H9 (cell line): ENCODE measurements around the gene TYK2. TPM values are rescaled to one million over a fixed set of nuclear protein-coding genes. Genes with fewer than 3 reads are reported as not detected.
"Not testable (repeated sequence)": the region's sequence is repeated elsewhere in the genome, so short reads cannot be mapped to it uniquely, and the experiment has no call there.

ENCODE experiments used
- DNase-seq: peaks from one replicate; pipeline ENCODE4 v3.0.0-alpha.2; 2017
- H2AFZ ChIP-seq: one replicate; pipeline ENCODE4 v1.6.1; 2013; ENCODE audit warnings: mild to moderate bottlenecking, low read length, control low read depth, moderate library complexity
- H2AK5ac ChIP-seq: 2 replicates; pipeline ENCODE4 v1.6.1; 2013; ENCODE audit warnings: low read length, control low read depth, mixed read lengths; ENCODE audit not compliant: insufficient read length
- H2BK120ac ChIP-seq: one replicate; pipeline ENCODE4 v1.6.1; 2013; ENCODE audit warnings: low read depth, mild to moderate bottlenecking, low read length, control low read depth, inconsistent platforms; ENCODE audit not compliant: poor library complexity, severe bottlenecking
- H2BK12ac ChIP-seq: 2 replicates; pipeline ENCODE4 v1.6.1; 2013; ENCODE audit warnings: low read length, control low read depth, mixed read lengths, low read depth; ENCODE audit not compliant: insufficient read length
- H2BK15ac ChIP-seq: 2 replicates; pipeline ENCODE4 v1.6.1; 2013; ENCODE audit warnings: low read depth, low read length, control low read depth
- H2BK20ac ChIP-seq: one replicate; pipeline ENCODE4 v1.6.1; 2013; ENCODE audit warnings: low read depth, mild to moderate bottlenecking, low read length, control low read depth, inconsistent platforms; ENCODE audit not compliant: poor library complexity, severe bottlenecking
- H2BK5ac ChIP-seq: 2 replicates; pipeline ENCODE4 v1.6.1; 2013; ENCODE audit warnings: low read length, control low read depth, mixed read lengths; ENCODE audit not compliant: insufficient read length
- H3K14ac ChIP-seq: 2 replicates; pipeline ENCODE4 v1.6.1; 2013; ENCODE audit warnings: low read length, control low read depth; ENCODE audit not compliant: insufficient read depth
- H3K18ac ChIP-seq: 2 replicates; pipeline ENCODE4 v1.6.1; 2013; ENCODE audit warnings: low read depth, mild to moderate bottlenecking, mixed read lengths, low read length, control low read depth; ENCODE audit not compliant: insufficient read length
- H3K23ac ChIP-seq: 2 replicates; pipeline ENCODE4 v1.6.1; 2013; ENCODE audit warnings: low read length, control low read depth, mixed read lengths, low read depth; ENCODE audit not compliant: insufficient read length
- H3K23me2 ChIP-seq: 2 replicates; pipeline ENCODE4 v1.6.1; 2013; ENCODE audit warnings: low read depth, mild to moderate bottlenecking, mixed read lengths, low read length, control low read depth; ENCODE audit not compliant: insufficient read length, poor library complexity, severe bottlenecking
- H3K27ac ChIP-seq: 2 replicates; pipeline ENCODE4 v1.5.1; 2013; ENCODE audit warnings: low read length, control low read depth, mixed read lengths, low read depth; ENCODE audit not compliant: insufficient read length
- H3K27me3 ChIP-seq: 2 replicates; pipeline ENCODE4 v1.6.1; 2013; ENCODE audit warnings: low read length, control low read depth, inconsistent platforms; ENCODE audit not compliant: insufficient read depth
- H3K4ac ChIP-seq: 2 replicates; pipeline ENCODE4 v1.6.1; 2013; ENCODE audit warnings: low read depth, mild to moderate bottlenecking, control low read depth, inconsistent platforms, low read length, moderate library complexity
- H3K4me1 ChIP-seq: 2 replicates; pipeline ENCODE4 v1.6.1; 2013; ENCODE audit warnings: low read length, control low read depth, inconsistent platforms; ENCODE audit not compliant: insufficient read depth
- H3K4me2 ChIP-seq: 2 replicates; pipeline ENCODE4 v1.6.1; 2013; ENCODE audit warnings: low read length, control low read depth, mixed read lengths; ENCODE audit not compliant: insufficient read length, insufficient read depth
- H3K56ac ChIP-seq: 2 replicates; pipeline ENCODE4 v1.6.1; 2013; ENCODE audit warnings: low read depth, mild to moderate bottlenecking, mixed read lengths, low read length, control low read depth; ENCODE audit not compliant: insufficient read length
- H3K79me1 ChIP-seq: 2 replicates; pipeline ENCODE4 v1.6.1; 2013; ENCODE audit warnings: low read depth, mild to moderate bottlenecking, moderate library complexity, low read length, control low read depth, inconsistent platforms; ENCODE audit not compliant: insufficient read depth, poor library complexity, severe bottlenecking
- H3K79me2 ChIP-seq: 2 replicates; pipeline ENCODE4 v1.6.1; 2013; ENCODE audit warnings: low read length, control low read depth, inconsistent platforms; ENCODE audit not compliant: insufficient read depth
- H3K9ac ChIP-seq: 2 replicates; pipeline ENCODE4 v1.6.1; 2013; ENCODE audit warnings: low read length, control low read depth, mixed read lengths; ENCODE audit not compliant: insufficient read length; ENCODE audit errors: extremely low read depth
- H3K9me3 ChIP-seq: one replicate; pipeline ENCODE4 v1.6.1; 2013; ENCODE audit warnings: low read depth, low read length, inconsistent platforms; ENCODE audit not compliant: control insufficient read depth
- H3T11ph ChIP-seq: one replicate; pipeline ENCODE4 v1.6.1; 2013; ENCODE audit warnings: mild to moderate bottlenecking, low read length, control low read depth, inconsistent platforms
- H4K20me1 ChIP-seq: one replicate; pipeline ENCODE4 v1.6.1; 2013; ENCODE audit not compliant: control insufficient read depth, insufficient read length, insufficient read depth
- H4K5ac ChIP-seq: 2 replicates; pipeline ENCODE4 v1.6.1; 2013; ENCODE audit warnings: low read depth, mild to moderate bottlenecking, mixed read lengths, low read length, control low read depth; ENCODE audit not compliant: insufficient read length
- H4K8ac ChIP-seq: replicated peaks from 2 replicates; pipeline ENCODE4 v1.6.1; 2013; ENCODE audit warnings: low read length, control low read depth, mixed read lengths, low read depth; ENCODE audit not compliant: insufficient read length
- H4K91ac ChIP-seq: 2 replicates; pipeline ENCODE4 v1.6.1; 2013; ENCODE audit warnings: low read depth, mild to moderate bottlenecking, moderate library complexity, mixed read lengths, low read length, control low read depth; ENCODE audit not compliant: insufficient read length
- H3K27ac Mint-ChIP-seq, 3 experiments: 2 replicates in 2 of 3; 3 replicates in 1 of 3; pipeline ENCODE4 v1.8.0; 2020 to 2021; ENCODE audit warnings: mixed read lengths in 3 of 3, mild to moderate bottlenecking in 1 of 3, moderate library complexity in 1 of 3
- H3K27me3 Mint-ChIP-seq: 2 replicates; pipeline ENCODE4 v1.8.0; 2021; ENCODE audit warnings: low read depth, mild to moderate bottlenecking, moderate library complexity, mixed read lengths
- H3K36me3 Mint-ChIP-seq, 3 experiments: 2 replicates in 2 of 3; 3 replicates in 1 of 3; pipeline ENCODE4 v1.8.0; 2020 to 2021; ENCODE audit warnings: low read depth in 3 of 3, mixed read lengths in 3 of 3; ENCODE audit not compliant: insufficient read depth in 1 of 3
- H3K4me1 Mint-ChIP-seq, 2 experiments: 2 replicates each; pipeline ENCODE4 v1.8.0; 2020; ENCODE audit warnings: mixed read lengths in 2 of 2
- H3K4me3 Mint-ChIP-seq, 2 experiments: 2 replicates in 1 of 2; 3 replicates in 1 of 2; pipeline ENCODE4 v1.8.0; 2020 to 2021; ENCODE audit warnings: mild to moderate bottlenecking in 2 of 2, mixed read lengths in 2 of 2, moderate library complexity in 1 of 2
- H3K9me3 Mint-ChIP-seq, 2 experiments: 2 replicates in 1 of 2; 3 replicates in 1 of 2; pipeline ENCODE4 v1.8.0; 2020; ENCODE audit warnings: mild to moderate bottlenecking in 2 of 2, mixed read lengths in 2 of 2, moderate library complexity in 1 of 2
- CTCF ChIP-seq: fragments of 200-600 bp; sonication (generic); conservative IDR thresholded peaks from 3 replicates; pipeline ENCODE4 v1.8.0; 2021; ENCODE audit warnings: antibody characterized with exemption, mild to moderate bottlenecking
- WGBS: extraction: QIAGEN DNeasy Blood & Tissue Kit; methylation state at CpG from one replicate; pipeline ENCODE4 v1.1.7; 2013; ENCODE audit warnings: missing lambda C conversion rate, low lambda C conversion rate, mixed read lengths; ENCODE audit not compliant: insufficient read length; ENCODE audit errors: extremely low coverage; 5-methylcytosine and 5-hydroxymethylcytosine counted together
- total RNA-seq: library from RNA; stranded (reverse); gene quantifications from 2 replicates; pipeline ENCODE4 v1.2.1, GENCODE V29; 2021

Gene TYK2
- total RNA-seq, 1 experiment from 2014 or later: 61.4 TPM

- H2BK5ac ChIP-seq: no peak overlapping the region
- no CpG with 5 or more reads among the region's 8 CpGs for WGBS
Measured at GRCh38 chr19:10399878-10400277, 19.5 kb upstream of the TYK2 start.

GRCh38 chr19:10399340-10399739 is 19.0 kb upstream of the TYK2 start:
- no CpG with 5 or more reads among the region's 8 CpGs for WGBS
- H2AFZ ChIP-seq, H4K8ac ChIP-seq, H3K4ac ChIP-seq, H3K27me3 Mint-ChIP-seq, H3K4me1 ChIP-seq, H3K9me3 ChIP-seq, H3K23ac ChIP-seq, H3K18ac ChIP-seq, H3K27ac ChIP-seq, H3K4me3 Mint-ChIP-seq, H3K9me3 Mint-ChIP-seq, H4K5ac ChIP-seq, H4K20me1 ChIP-seq, H2BK120ac ChIP-seq, H3K14ac ChIP-seq, H2BK5ac ChIP-seq, DNase-seq, H3K27ac Mint-ChIP-seq, H3K4me2 ChIP-seq, H2AK5ac ChIP-seq, H3K56ac ChIP-seq, H4K91ac ChIP-seq, H2BK20ac ChIP-seq, H3T11ph ChIP-seq, H3K9ac ChIP-seq, H2BK15ac ChIP-seq, H2BK12ac ChIP-seq, H3K27me3 ChIP-seq: not testable (repeated sequence)
- Mint-ChIP-seq H3K36me3 (peaks cover 23 to 55% (median 40%) of the 10 kb centered on the region in 3 experiments), H3K4me1 (peaks cover 12 to 15% of the 10 kb centered on the region in 2 experiments)
- Histone ChIP-seq H3K79me1 (peaks cover 18% of the 10 kb centered on the region), H3K79me2 (peaks cover 18% of the 10 kb centered on the region; the same call in 1 of the 2 replicates), H3K23me2 (peaks cover 17% of the 10 kb centered on the region)

More at GRCh38 chr19:10399878-10400277, 19.5 kb upstream of the TYK2 start:
- Mint-ChIP-seq H3K27me3 (peaks cover 7% of the 10 kb centered on the region), H3K9me3 (no peaks in the 10 kb centered on the region), H3K36me3 (peaks cover 22 to 51% (median 34%) of the 10 kb centered on the region in 3 experiments), H3K4me1 (peaks cover 12 to 15% of the 10 kb centered on the region in 2 experiments), H3K27ac (no peak overlapping the region), H3K4me3 (no peak overlapping the region)
- no peak for TF ChIP-seq CTCF
- Histone ChIP-seq H3K23me2 (peaks cover 19% of the 10 kb centered on the region), H3K4ac (no peak overlapping the region), H2BK15ac (no peak overlapping the region), H4K5ac (no peak overlapping the region), H4K91ac (no peak overlapping the region), H3T11ph (no peak overlapping the region), H3K23ac (no peak overlapping the region), H3K56ac (no peak overlapping the region), H2BK12ac (no peak overlapping the region), H3K79me1 (peaks cover 18% of the 10 kb centered on the region), H3K4me2 (no peak overlapping the region), H4K20me1 (no peaks in the 10 kb centered on the region), H3K9ac (no peak overlapping the region), H3K9me3 (no peaks in the 10 kb centered on the region), H2BK120ac (no peak overlapping the region), H3K79me2 (peaks cover 18% of the 10 kb centered on the region; the same call in 1 of the 2 replicates), H3K18ac (no peak overlapping the region), H2AFZ (no peak overlapping the region), H3K27ac (no peak overlapping the region), H3K27me3 (no peaks in the 10 kb centered on the region), H3K14ac (no peak overlapping the region), H3K4me1 (no peaks in the 10 kb centered on the region), H2BK20ac (no peak overlapping the region), H4K8ac (no peak overlapping the region), H2AK5ac (no peak overlapping the region)
- no peak for DNase-seq
